GM23338 (cell line): ENCODE measurements around the gene UBE2E2. TPM values are rescaled to one million over a fixed set of nuclear protein-coding genes. Genes with fewer than 3 reads are reported as not detected.

Experiments
- ATAC-seq: fragments of 200-7000 bp; cut with Tn5 transposase; 3 replicates; pipeline ENCODE4 v1.9.1; 2020
- DNase-seq: peaks from one replicate; pipeline ENCODE4 v3.0.0-alpha.2; 2015; ENCODE audit warnings: low spot score
- H2AFZ ChIP-seq: fragments of 200-600 bp; sonication (generic); 2 replicates; pipeline ENCODE4 v1.8.0; 2016; ENCODE audit warnings: antibody characterized with exemption, mild to moderate bottlenecking, moderate library complexity
- H3F3A ChIP-seq: fragments of 200-600 bp; sonication (generic); replicated peaks from 2 replicates; pipeline ENCODE4 v1.8.0; 2017; ENCODE audit warnings: antibody characterized with exemption, mixed run types, low read depth
- H3K27ac ChIP-seq: fragments of 200-600 bp; sonication (generic); 2 replicates; pipeline ENCODE4 v1.6.1; 2016; ENCODE audit warnings: low read depth
- H3K27me3 ChIP-seq: fragments of 200-600 bp; sonication (generic); 2 replicates; pipeline ENCODE4 v1.8.0; 2016; ENCODE audit warnings: mild to moderate bottlenecking, mixed run types, moderate library complexity; ENCODE audit not compliant: insufficient read depth
- H3K36me3 ChIP-seq: fragments of 200-600 bp; sonication (generic); 2 replicates; pipeline ENCODE4 v1.8.0; 2016; ENCODE audit warnings: mild to moderate bottlenecking; ENCODE audit not compliant: insufficient read depth
- H3K4me1 ChIP-seq: fragments of 200-600 bp; sonication (generic); 2 replicates; pipeline ENCODE4 v1.8.0; 2016; ENCODE audit warnings: mild to moderate bottlenecking, moderate library complexity; ENCODE audit not compliant: insufficient read depth
- H3K4me2 ChIP-seq: fragments of 200-600 bp; sonication (generic); 2 replicates; pipeline ENCODE4 v1.7.1; 2017; ENCODE audit warnings: mixed run types
- H3K4me3 ChIP-seq: fragments of 200-600 bp; sonication (generic); 2 replicates; pipeline ENCODE4 v1.6.1; 2016; ENCODE audit warnings: mixed run types
- H3K79me2 ChIP-seq: fragments of 200-600 bp; sonication (generic); replicated peaks from 2 replicates; pipeline ENCODE4 v1.8.0; 2017; ENCODE audit warnings: mild to moderate bottlenecking; ENCODE audit not compliant: insufficient read depth
- H3K9me2 ChIP-seq: fragments of 200-600 bp; sonication (generic); 2 replicates; pipeline ENCODE4 v1.8.0; 2017; ENCODE audit not compliant: insufficient read depth
- H4K20me1 ChIP-seq: fragments of 200-600 bp; sonication (generic); replicated peaks from 2 replicates; pipeline ENCODE4 v1.8.0; 2017; ENCODE audit warnings: mild to moderate bottlenecking; ENCODE audit not compliant: insufficient read depth
- H3K27ac Mint-ChIP-seq: 2 replicates; pipeline ENCODE4 v1.8.0; 2020; ENCODE audit warnings: inconsistent platforms, mild to moderate bottlenecking, moderate library complexity, mixed read lengths
- H3K27me3 Mint-ChIP-seq: 3 replicates; pipeline ENCODE4 v1.8.0; 2022; ENCODE audit warnings: low read depth, mild to moderate bottlenecking, moderate library complexity, mixed read lengths, inconsistent platforms; ENCODE audit not compliant: insufficient read depth, poor library complexity
- H3K36me3 Mint-ChIP-seq: 3 replicates; pipeline ENCODE4 v1.8.0; 2021; ENCODE audit warnings: low read depth, mild to moderate bottlenecking, inconsistent platforms, moderate library complexity, mixed read lengths
- H3K4me1 Mint-ChIP-seq: 3 replicates; pipeline ENCODE4 v1.8.0; 2020; ENCODE audit warnings: mild to moderate bottlenecking, inconsistent platforms, mixed read lengths
- H3K4me3 Mint-ChIP-seq: 3 replicates; pipeline ENCODE4 v1.8.0; 2021; ENCODE audit warnings: moderate library complexity, mild to moderate bottlenecking, inconsistent platforms, mixed read lengths
- H3K9me3 Mint-ChIP-seq: 3 replicates; pipeline ENCODE4 v1.8.0; 2020; ENCODE audit warnings: moderate library complexity, mild to moderate bottlenecking, inconsistent platforms, mixed read lengths
- CREB1 ChIP-seq: fragments of 250-450 bp; sonication (Bioruptor Pico); IDR thresholded peaks from 2 replicates; pipeline ENCODE4 v1.5.0; 2020; ENCODE audit warnings: low read depth, mild to moderate bottlenecking, moderate library complexity
- ETS1 ChIP-seq: IDR thresholded peaks from 2 replicates; pipeline ENCODE4 v1.6.1; 2016; ENCODE audit warnings: antibody characterized with exemption
- EZH2 ChIP-seq: fragments of 200-600 bp; sonication (generic); IDR thresholded peaks from one replicate; pipeline ENCODE4 v1.8.0; 2017; ENCODE audit warnings: antibody characterized with exemption, mild to moderate bottlenecking, low read depth; ENCODE audit not compliant: unreplicated experiment
- EZH2phosphoT487 ChIP-seq: fragments of 200-600 bp; sonication (generic); IDR thresholded peaks from one replicate; pipeline ENCODE4 v1.8.1; 2018; ENCODE audit warnings: antibody characterized with exemption; ENCODE audit not compliant: unreplicated experiment
- JUNB ChIP-seq: IDR thresholded peaks from one replicate; pipeline ENCODE4 v1.6.1; 2016; ENCODE audit warnings: antibody characterized with exemption; ENCODE audit not compliant: unreplicated experiment
- NANOG ChIP-seq: IDR thresholded peaks from 2 replicates; pipeline ENCODE4 v1.6.1; 2016; ENCODE audit warnings: antibody characterized with exemption, borderline replicate concordance
- POLR2AphosphoS5 ChIP-seq: IDR thresholded peaks from 2 replicates; pipeline ENCODE4 v1.6.1; 2016; ENCODE audit warnings: antibody characterized with exemption, low read depth
- REST ChIP-seq: IDR thresholded peaks from one replicate; pipeline ENCODE4 v1.6.1; 2018; ENCODE audit warnings: antibody characterized with exemption; ENCODE audit not compliant: unreplicated experiment
- STAT1 ChIP-seq: IDR thresholded peaks from one replicate; pipeline ENCODE4 v1.6.1; 2016; ENCODE audit warnings: antibody characterized with exemption; ENCODE audit not compliant: unreplicated experiment
- ZNF114 ChIP-seq: fragments of 250-450 bp; sonication (Bioruptor Pico); IDR thresholded peaks from 2 replicates; pipeline ENCODE4 v1.5.0; 2020; ENCODE audit warnings: mild to moderate bottlenecking, moderate library complexity
- ZNF331 ChIP-seq: fragments of 250-450 bp; sonication (Bioruptor Pico); IDR thresholded peaks from 2 replicates; pipeline ENCODE4 v1.5.0; 2020; ENCODE audit warnings: low read depth, mild to moderate bottlenecking, moderate library complexity
- polyA plus RNA-seq: library from polyadenylated mRNA; unstranded; fragments of >200 nt; fragmentation: Nextera tagmentation; extraction: Ambion mirVana; gene quantifications from 2 replicates; pipeline ENCODE4 v1.2.1, GENCODE V29; 2016
- total RNA-seq: library from RNA; depleted of rRNA; stranded (reverse); fragments of >200 nt; shearing (Covaris generic); gene quantifications from 2 replicates; pipeline ENCODE4 v1.2.3, GENCODE V29; 2014
- TF ChIP-seq, protein P1 (sequence below): fragments of 250-450 bp; sonication (Bioruptor Pico); IDR thresholded peaks from 2 replicates; pipeline ENCODE4 v1.5.0; 2020; ENCODE audit warnings: mild to moderate bottlenecking, moderate library complexity
- TF ChIP-seq, protein P2 (sequence below), 2 experiments: fragments of 200-600 bp in 1 of 2; sonication (generic) in 1 of 2; conservative IDR thresholded peaks; 2 replicates each; pipeline versions ENCODE4 v1.5.1 to v1.6.1; 2016 to 2017; ENCODE audit warnings: antibody characterized with exemption in 2 of 2, low read depth in 2 of 2, mild to moderate bottlenecking in 2 of 2, moderate library complexity in 1 of 2

UBE2E2 gene
- total and polyA plus RNA-seq, 2 experiments from 2014 or later = 86.9 to 169 TPM

DNA sequence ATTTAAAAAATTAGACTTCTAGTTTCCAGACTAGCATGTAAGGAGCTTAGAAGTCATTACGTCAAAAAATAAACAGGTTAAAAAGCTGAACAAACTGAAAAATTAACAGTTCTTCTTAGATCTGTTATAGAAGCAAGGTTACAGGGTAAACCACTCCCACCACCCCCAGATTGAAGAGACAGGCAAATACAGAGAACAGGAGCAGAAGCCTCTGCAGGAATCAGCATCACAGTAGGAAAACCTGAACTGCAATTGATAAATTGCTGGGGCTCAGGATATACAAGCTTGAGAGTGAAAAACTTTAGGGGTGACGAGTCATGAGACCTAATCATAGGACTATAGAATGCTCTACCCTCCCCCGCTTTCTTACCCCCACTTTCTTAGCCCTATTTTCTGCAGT lies 222.3 kb downstream of the UBE2E2 start:
- no peaks in the 10 kb centered on the region for H3F3A ChIP-seq
- no peak for DNase-seq
- TF ChIP-seq REST (no peak), POLR2AphosphoS5 (no peak), STAT1 (no peak), JUNB (no peak), EZH2 (no peak), ETS1 (no peak), NANOG (no peak), ZNF114 (CRISPR knock-in tag) (no peak), ZNF331 (CRISPR knock-in tag) (no peak), EZH2phosphoT487 (no peak), CREB1 (no peak)
- TF ChIP-seq, protein P1, sequence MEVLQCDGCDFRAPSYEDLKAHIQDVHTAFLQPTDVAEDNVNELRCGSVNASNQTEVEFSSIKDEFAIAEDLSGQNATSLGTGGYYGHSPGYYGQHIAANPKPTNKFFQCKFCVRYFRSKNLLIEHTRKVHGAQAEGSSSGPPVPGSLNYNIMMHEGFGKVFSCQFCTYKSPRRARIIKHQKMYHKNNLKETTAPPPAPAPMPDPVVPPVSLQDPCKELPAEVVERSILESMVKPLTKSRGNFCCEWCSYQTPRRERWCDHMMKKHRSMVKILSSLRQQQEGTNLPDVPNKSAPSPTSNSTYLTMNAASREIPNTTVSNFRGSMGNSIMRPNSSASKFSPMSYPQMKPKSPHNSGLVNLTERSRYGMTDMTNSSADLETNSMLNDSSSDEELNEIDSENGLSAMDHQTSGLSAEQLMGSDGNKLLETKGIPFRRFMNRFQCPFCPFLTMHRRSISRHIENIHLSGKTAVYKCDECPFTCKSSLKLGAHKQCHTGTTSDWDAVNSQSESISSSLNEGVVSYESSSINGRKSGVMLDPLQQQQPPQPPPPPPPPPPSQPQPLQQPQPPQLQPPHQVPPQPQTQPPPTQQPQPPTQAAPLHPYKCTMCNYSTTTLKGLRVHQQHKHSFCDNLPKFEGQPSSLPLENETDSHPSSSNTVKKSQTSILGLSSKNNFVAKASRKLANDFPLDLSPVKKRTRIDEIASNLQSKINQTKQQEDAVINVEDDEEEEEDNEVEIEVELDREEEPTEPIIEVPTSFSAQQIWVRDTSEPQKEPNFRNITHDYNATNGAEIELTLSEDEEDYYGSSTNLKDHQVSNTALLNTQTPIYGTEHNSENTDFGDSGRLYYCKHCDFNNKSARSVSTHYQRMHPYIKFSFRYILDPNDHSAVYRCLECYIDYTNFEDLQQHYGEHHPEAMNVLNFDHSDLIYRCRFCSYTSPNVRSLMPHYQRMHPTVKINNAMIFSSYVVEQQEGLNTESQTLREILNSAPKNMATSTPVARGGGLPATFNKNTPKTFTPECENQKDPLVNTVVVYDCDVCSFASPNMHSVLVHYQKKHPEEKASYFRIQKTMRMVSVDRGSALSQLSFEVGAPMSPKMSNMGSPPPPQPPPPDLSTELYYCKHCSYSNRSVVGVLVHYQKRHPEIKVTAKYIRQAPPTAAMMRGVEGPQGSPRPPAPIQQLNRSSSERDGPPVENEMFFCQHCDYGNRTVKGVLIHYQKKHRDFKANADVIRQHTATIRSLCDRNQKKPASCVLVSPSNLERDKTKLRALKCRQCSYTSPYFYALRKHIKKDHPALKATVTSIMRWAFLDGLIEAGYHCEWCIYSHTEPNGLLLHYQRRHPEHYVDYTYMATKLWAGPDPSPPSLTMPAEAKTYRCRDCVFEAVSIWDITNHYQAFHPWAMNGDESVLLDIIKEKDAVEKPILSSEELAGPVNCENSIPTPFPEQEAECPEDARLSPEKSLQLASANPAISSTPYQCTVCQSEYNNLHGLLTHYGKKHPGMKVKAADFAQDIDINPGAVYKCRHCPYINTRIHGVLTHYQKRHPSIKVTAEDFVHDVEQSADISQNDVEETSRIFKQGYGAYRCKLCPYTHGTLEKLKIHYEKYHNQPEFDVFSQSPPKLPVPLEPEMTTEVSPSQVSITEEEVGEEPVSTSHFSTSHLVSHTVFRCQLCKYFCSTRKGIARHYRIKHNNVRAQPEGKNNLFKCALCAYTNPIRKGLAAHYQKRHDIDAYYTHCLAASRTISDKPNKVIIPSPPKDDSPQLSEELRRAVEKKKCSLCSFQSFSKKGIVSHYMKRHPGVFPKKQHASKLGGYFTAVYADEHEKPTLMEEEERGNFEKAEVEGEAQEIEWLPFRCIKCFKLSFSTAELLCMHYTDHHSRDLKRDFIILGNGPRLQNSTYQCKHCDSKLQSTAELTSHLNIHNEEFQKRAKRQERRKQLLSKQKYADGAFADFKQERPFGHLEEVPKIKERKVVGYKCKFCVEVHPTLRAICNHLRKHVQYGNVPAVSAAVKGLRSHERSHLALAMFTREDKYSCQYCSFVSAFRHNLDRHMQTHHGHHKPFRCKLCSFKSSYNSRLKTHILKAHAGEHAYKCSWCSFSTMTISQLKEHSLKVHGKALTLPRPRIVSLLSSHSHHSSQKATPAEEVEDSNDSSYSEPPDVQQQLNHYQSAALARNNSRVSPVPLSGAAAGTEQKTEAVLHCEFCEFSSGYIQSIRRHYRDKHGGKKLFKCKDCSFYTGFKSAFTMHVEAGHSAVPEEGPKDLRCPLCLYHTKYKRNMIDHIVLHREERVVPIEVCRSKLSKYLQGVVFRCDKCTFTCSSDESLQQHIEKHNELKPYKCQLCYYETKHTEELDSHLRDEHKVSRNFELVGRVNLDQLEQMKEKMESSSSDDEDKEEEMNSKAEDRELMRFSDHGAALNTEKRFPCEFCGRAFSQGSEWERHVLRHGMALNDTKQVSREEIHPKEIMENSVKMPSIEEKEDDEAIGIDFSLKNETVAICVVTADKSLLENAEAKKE (CRISPR knock-in tag) = no peak
- TF ChIP-seq, protein P2, sequence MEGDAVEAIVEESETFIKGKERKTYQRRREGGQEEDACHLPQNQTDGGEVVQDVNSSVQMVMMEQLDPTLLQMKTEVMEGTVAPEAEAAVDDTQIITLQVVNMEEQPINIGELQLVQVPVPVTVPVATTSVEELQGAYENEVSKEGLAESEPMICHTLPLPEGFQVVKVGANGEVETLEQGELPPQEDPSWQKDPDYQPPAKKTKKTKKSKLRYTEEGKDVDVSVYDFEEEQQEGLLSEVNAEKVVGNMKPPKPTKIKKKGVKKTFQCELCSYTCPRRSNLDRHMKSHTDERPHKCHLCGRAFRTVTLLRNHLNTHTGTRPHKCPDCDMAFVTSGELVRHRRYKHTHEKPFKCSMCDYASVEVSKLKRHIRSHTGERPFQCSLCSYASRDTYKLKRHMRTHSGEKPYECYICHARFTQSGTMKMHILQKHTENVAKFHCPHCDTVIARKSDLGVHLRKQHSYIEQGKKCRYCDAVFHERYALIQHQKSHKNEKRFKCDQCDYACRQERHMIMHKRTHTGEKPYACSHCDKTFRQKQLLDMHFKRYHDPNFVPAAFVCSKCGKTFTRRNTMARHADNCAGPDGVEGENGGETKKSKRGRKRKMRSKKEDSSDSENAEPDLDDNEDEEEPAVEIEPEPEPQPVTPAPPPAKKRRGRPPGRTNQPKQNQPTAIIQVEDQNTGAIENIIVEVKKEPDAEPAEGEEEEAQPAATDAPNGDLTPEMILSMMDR (conservative IDR thresholded peaks at IDR 0.05; ENCODE audit: low read depth in 2 of 2) = no peak
- Mint-ChIP-seq H3K9me3 (no peaks in the 10 kb centered on the region), H3K4me1 (peaks cover 17% of the 10 kb centered on the region), H3K36me3 (no peaks in the 10 kb centered on the region), H3K27ac (peak overlapping the region; percentile 59), H3K27me3 (no peaks in the 10 kb centered on the region), H3K4me3 (no peak overlapping the region)
- H3K36me3 ChIP-seq = no peaks in the 10 kb centered on the region
- peaks cover 15% of the 10 kb centered on the region for H3K4me1 ChIP-seq
- no peaks in the 10 kb centered on the region for H3K9me2 ChIP-seq
- no peaks in the 10 kb centered on the region for H3K27me3 ChIP-seq
- no peak overlapping the region for H2AFZ ChIP-seq
- peak overlapping the region; percentile 8; the same call in 1 of the 2 replicates for H3K4me2 ChIP-seq
- H3K79me2 ChIP-seq = peaks cover 3% of the 10 kb centered on the region; the same call in 1 of the 2 replicates
- H4K20me1 ChIP-seq = no peaks in the 10 kb centered on the region
- ATAC-seq = peak; percentile 68
- H3K27ac ChIP-seq = no peak overlapping the region
- no peak overlapping the region for H3K4me3 ChIP-seq
